Keratinocyte (primary cell): ENCODE results near the gene RCAN2. TPM values are rescaled to one million over a fixed set of nuclear protein-coding genes. Genes with fewer than 3 reads are reported as not detected.

ENCODE experiments used
- DNase-seq: peaks from one replicate; pipeline ENCODE4 v3.0.0-alpha.2; 2011; ENCODE audit warnings: low read depth, missing footprints, low spot score
- FAIRE-seq: peaks from 2 replicates; lab custom pipeline; 2011; peaks lifted over from hg19 to GRCh38; lab: Jason Lieb, UNC
- H2AFZ ChIP-seq: 2 replicates; pipeline ENCODE4 v1.6.0; 2012; ENCODE audit warnings: low read length, control low read depth, inconsistent platforms; ENCODE audit not compliant: control insufficient read depth
- H3K27ac ChIP-seq: 2 replicates; pipeline ENCODE4 v1.5.1; 2011; ENCODE audit warnings: low read length; ENCODE audit not compliant: control insufficient read depth, insufficient read depth
- H3K27me3 ChIP-seq: 3 replicates; pipeline ENCODE4 v1.6.0; 2011; ENCODE audit warnings: low read length; ENCODE audit not compliant: control insufficient read depth, insufficient read depth; ENCODE audit errors: extremely low read depth
- H3K36me3 ChIP-seq, 2 experiments: 2 replicates in 1 of 2; 3 replicates in 1 of 2; pipeline ENCODE4 v1.5.1; 2011; ENCODE audit warnings: low read length in 2 of 2, mild to moderate bottlenecking in 1 of 2; ENCODE audit not compliant: control insufficient read depth in 2 of 2, insufficient read depth in 2 of 2; ENCODE audit errors: extremely low read depth in 1 of 2
- H3K4me1 ChIP-seq: 3 replicates; pipeline ENCODE4 v1.5.1; 2011; ENCODE audit warnings: low read length; ENCODE audit not compliant: control insufficient read depth, insufficient read depth; ENCODE audit errors: extremely low read depth
- H3K4me2 ChIP-seq: 3 replicates; pipeline ENCODE4 v1.6.0; 2011; ENCODE audit warnings: low read depth, low read length; ENCODE audit not compliant: control insufficient read depth, insufficient read depth; ENCODE audit errors: extremely low read depth
- H3K4me3 ChIP-seq, 3 experiments: fragments of 200-600 bp in 1 of 3; sonication (generic) in 1 of 3; 2 replicates in 2 of 3; 3 replicates in 1 of 3; pipeline ENCODE4 v1.5.1; 2011 to 2016; ENCODE audit warnings: low read length in 3 of 3, mild to moderate bottlenecking in 3 of 3, control low read depth in 2 of 3, inconsistent platforms in 1 of 3, low read depth in 1 of 3, mixed read lengths in 1 of 3, mixed run types in 1 of 3, moderate library complexity in 1 of 3; ENCODE audit not compliant: control insufficient read depth in 2 of 3, insufficient read depth in 2 of 3; ENCODE audit errors: extremely low read depth in 1 of 3
- H3K79me2 ChIP-seq: 2 replicates; pipeline ENCODE4 v1.6.0; 2012; ENCODE audit warnings: low read length; ENCODE audit not compliant: control insufficient read depth, insufficient read depth
- H3K9ac ChIP-seq: 3 replicates; pipeline ENCODE4 v1.6.0; 2011; ENCODE audit warnings: low read length; ENCODE audit not compliant: control insufficient read depth, insufficient read depth; ENCODE audit errors: extremely low read depth
- H3K9me1 ChIP-seq: 3 replicates; pipeline ENCODE4 v1.6.0; 2011; ENCODE audit warnings: low read length; ENCODE audit not compliant: control insufficient read depth, insufficient read depth; ENCODE audit errors: extremely low read depth
- H3K9me3 ChIP-seq: 2 replicates; pipeline ENCODE4 v1.5.1; 2012; ENCODE audit warnings: low read depth, low read length; ENCODE audit not compliant: control insufficient read depth
- H4K20me1 ChIP-seq: 3 replicates; pipeline ENCODE4 v1.6.0; 2011; ENCODE audit warnings: low read length; ENCODE audit not compliant: control insufficient read depth, insufficient read depth; ENCODE audit errors: extremely low read depth
- EZH2 ChIP-seq: IDR thresholded peaks from one replicate; pipeline ENCODE4 v1.6.1; 2012; ENCODE audit warnings: inconsistent platforms, mild to moderate bottlenecking, low read length, moderate library complexity
- dilution Hi-C: fragments of 300-500 bp; cut with MboI; formaldehyde crosslinking; loops from one replicate; pipeline ENCODE4 v1.7.0; 2020; ENCODE audit warnings: low sequenced_read_pairs; ENCODE audit not compliant: extremely low pct_ligation_motif_present
- polyA plus RNA-seq, 5 experiments: library from polyadenylated mRNA; depleted of rRNA in 3 of 5; stranded (reverse) in 3 of 5; stranded (forward) in 1 of 5; unstranded in 1 of 5; fragments of >200 nt; gene quantifications; 1 replicate in 1 of 5; 2 replicates in 3 of 5; 3 replicates in 1 of 5; pipeline versions ENCODE4 v1.2.1 to v1.2.3, GENCODE V29; 2011 to 2012; ENCODE audit warnings: missing spikeins in 2 of 5, low read depth in 1 of 5, low replicate concordance in 1 of 5
- TF ChIP-seq, protein P1 (sequence below), 3 experiments: IDR thresholded peaks in 1 of 3; conservative IDR thresholded peaks in 1 of 3; optimal IDR thresholded peaks in 1 of 3; 2 replicates in 2 of 3; 3 replicates in 1 of 3; pipeline versions ENCODE3 to v1.5.1; 2011; ENCODE audit warnings: low read length in 3 of 3, mild to moderate bottlenecking in 3 of 3, moderate library complexity in 2 of 3, control low read depth in 1 of 3, inconsistent platforms in 1 of 3; ENCODE audit not compliant: insufficient read depth in 2 of 3; ENCODE audit errors: extremely low read depth in 1 of 3

Gene RCAN2
- polyA plus RNA-seq, 1 donor (not counting 4 experiments of a cell fraction or from before 2014, with no cell fraction given): not detected

DNA sequence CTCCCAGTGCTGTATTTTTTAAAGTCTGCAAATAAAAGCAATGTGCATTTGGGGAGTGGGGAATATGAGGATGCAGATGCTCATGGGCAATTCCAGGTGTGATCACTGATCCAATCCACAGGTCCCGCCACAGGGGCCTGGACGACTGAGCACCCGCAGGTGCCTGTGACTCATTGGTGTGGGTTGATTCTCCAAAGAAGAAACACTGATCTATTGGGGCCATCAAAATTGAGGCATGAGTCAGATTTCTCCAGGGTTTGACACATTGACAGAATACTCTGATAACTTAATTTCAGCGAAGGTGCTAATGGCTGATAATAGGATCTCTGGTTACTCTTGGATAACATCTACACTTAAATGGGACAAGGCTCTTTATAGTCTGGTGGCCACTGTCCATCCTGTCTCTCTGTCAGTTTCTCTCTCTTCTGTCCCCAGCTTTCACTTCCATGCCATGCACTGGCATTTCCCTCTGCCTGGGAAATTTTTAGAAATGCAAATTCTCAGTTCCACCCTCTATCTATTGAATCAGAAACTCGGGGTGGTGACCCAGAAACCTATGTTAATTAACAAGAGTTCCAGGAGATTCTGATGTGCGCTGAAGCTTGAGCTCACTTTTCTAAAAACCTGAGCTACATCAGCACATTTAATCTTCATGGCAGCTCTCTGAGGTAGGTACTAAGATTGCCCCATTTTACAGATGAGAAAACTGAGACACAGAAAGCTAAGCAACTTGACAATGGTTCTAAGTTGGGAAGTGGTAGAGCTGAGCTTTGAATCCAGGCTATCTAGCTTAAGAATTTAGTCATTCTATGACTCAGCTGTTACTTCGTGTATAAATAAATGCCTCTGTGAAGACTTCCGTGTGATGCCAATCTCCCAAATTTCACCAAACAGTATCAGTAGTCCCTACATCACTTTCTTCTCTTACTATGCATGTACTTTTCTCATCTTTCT, 10.2 kb upstream of the RCAN2 start:
- Histone ChIP-seq H3K9me1 (no peaks in the 10 kb centered on the region), H3K36me3 (no peaks in the 10 kb centered on the region), H3K4me2 (no peak overlapping the region), H4K20me1 (no peaks in the 10 kb centered on the region), H3K27ac (no peak overlapping the region), H3K27me3 (no peaks in the 10 kb centered on the region), H3K4me3 (no peak overlapping the region), H3K4me1 (no peaks in the 10 kb centered on the region), H3K9ac (no peak overlapping the region), H3K9me3 (no peaks in the 10 kb centered on the region), H3K79me2 (no peaks in the 10 kb centered on the region), H2AFZ (no peak overlapping the region)
- DNase-seq (no peak), FAIRE-seq (no peak)
- dilution Hi-C loops: no loop called here
- no peak for TF ChIP-seq EZH2
- TF ChIP-seq, protein P1, sequence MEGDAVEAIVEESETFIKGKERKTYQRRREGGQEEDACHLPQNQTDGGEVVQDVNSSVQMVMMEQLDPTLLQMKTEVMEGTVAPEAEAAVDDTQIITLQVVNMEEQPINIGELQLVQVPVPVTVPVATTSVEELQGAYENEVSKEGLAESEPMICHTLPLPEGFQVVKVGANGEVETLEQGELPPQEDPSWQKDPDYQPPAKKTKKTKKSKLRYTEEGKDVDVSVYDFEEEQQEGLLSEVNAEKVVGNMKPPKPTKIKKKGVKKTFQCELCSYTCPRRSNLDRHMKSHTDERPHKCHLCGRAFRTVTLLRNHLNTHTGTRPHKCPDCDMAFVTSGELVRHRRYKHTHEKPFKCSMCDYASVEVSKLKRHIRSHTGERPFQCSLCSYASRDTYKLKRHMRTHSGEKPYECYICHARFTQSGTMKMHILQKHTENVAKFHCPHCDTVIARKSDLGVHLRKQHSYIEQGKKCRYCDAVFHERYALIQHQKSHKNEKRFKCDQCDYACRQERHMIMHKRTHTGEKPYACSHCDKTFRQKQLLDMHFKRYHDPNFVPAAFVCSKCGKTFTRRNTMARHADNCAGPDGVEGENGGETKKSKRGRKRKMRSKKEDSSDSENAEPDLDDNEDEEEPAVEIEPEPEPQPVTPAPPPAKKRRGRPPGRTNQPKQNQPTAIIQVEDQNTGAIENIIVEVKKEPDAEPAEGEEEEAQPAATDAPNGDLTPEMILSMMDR (optimal IDR thresholded peaks at IDR 0.05 in 1 of 3, IDR thresholded peaks at IDR 0.05 in 1 of 3, conservative IDR thresholded peaks at IDR 0.05 in 1 of 3; ENCODE audit: extremely low read depth in 1 of 3, insufficient read depth in 2 of 3, low read length in 3 of 3): no peak

DNA sequence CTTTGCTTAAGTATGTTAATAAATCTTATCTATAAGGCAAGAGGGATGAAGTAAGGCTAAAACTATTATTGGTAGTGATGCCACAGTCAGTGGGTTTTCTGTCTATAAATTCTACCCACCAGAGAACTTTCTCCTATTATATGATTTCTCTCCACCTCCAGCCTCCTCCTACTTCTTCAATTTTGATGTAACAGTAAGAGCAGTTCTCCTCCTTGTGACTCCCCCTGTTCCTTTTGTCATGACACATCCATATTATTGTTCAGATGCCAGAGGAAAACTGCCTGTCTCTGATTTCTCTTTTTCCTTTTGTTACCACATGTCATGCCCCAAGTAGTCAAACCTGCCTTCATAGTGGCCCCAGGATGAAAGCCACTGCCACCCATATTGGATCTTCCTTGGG, 9.1 kb upstream of the RCAN2 start:
- FAIRE-seq (no peak), DNase-seq (no peak)
- H2AFZ ChIP-seq: no peak overlapping the region
- H3K79me2 ChIP-seq: no peaks in the 10 kb centered on the region
- no peaks in the 10 kb centered on the region for H3K4me1 ChIP-seq
- H3K9ac ChIP-seq: no peak overlapping the region
- H3K4me2 ChIP-seq: no peak overlapping the region
- H3K27me3 ChIP-seq: no peaks in the 10 kb centered on the region
- dilution Hi-C loops: no loop called here
- no peak overlapping the region for H3K27ac ChIP-seq
- TF ChIP-seq, protein P1 (optimal IDR thresholded peaks at IDR 0.05 in 1 of 3, IDR thresholded peaks at IDR 0.05 in 1 of 3, conservative IDR thresholded peaks at IDR 0.05 in 1 of 3; ENCODE audit: extremely low read depth in 1 of 3, insufficient read depth in 2 of 3, low read length in 3 of 3): no peak
- no peak for TF ChIP-seq EZH2
- H3K9me3 ChIP-seq: no peaks in the 10 kb centered on the region
- no peaks in the 10 kb centered on the region for H3K36me3 ChIP-seq
- no peaks in the 10 kb centered on the region for H4K20me1 ChIP-seq
- H3K4me3 ChIP-seq: no peak overlapping the region
- H3K9me1 ChIP-seq: no peaks in the 10 kb centered on the region
